A673 (cell line): Measurements from ENCODE around the gene ABHD17C.

ENCODE experiments used
- EZH2 ChIP-seq: fragments of 200-600 bp; sonication (generic); IDR thresholded peaks from 2 replicates; pipeline ENCODE4 v1.6.1; 2017; ENCODE audit warnings: borderline replicate concordance, low read depth, mild to moderate bottlenecking, mixed read lengths, antibody characterized with exemption, low read length; ENCODE audit not compliant: poor library complexity, severe bottlenecking
- TF ChIP-seq, protein P1 (sequence below): fragments of 300-800, 200-600 bp; sonication (generic); conservative IDR thresholded peaks from 2 replicates; pipeline ENCODE4 v1.5.1; 2017; ENCODE audit warnings: low read depth, mild to moderate bottlenecking, antibody characterized with exemption, low read length, moderate library complexity, mixed read lengths

DNA sequence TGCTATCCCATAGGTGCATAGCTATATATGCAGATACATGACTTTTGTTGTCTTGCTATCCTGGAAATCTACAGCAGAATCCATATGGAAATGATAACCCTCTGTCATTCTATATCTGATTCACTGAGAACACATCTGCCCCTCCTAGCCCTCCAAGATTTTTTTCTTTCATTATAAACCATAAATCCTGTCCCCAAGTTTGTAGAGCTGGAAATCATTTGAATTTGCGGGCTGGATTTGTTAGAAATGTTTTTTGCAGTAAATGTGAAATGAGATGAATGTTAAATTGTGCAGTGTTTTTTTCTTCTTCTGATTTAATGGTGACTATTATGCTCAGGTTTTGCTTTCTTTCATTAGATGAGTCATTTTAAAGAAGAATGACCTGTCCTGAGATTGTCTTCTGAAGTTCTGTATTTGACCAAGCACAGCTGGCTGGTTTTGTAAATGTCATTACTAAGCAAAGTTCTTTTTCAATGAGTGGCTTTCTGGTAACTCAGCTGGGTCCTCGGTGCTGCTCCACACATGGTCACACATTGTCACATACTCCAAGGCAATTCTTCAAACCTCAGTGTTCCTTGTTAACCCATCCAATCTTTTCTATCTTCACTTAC is 25.3 kb upstream of the ABHD17C start:
- TF ChIP-seq, protein P1, sequence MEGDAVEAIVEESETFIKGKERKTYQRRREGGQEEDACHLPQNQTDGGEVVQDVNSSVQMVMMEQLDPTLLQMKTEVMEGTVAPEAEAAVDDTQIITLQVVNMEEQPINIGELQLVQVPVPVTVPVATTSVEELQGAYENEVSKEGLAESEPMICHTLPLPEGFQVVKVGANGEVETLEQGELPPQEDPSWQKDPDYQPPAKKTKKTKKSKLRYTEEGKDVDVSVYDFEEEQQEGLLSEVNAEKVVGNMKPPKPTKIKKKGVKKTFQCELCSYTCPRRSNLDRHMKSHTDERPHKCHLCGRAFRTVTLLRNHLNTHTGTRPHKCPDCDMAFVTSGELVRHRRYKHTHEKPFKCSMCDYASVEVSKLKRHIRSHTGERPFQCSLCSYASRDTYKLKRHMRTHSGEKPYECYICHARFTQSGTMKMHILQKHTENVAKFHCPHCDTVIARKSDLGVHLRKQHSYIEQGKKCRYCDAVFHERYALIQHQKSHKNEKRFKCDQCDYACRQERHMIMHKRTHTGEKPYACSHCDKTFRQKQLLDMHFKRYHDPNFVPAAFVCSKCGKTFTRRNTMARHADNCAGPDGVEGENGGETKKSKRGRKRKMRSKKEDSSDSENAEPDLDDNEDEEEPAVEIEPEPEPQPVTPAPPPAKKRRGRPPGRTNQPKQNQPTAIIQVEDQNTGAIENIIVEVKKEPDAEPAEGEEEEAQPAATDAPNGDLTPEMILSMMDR: no peak
- no peak for TF ChIP-seq EZH2
